Neural crest cell (in vitro differentiated cells): Measurements from ENCODE around the gene AFF2. TPM values are rescaled to one million over a fixed set of nuclear protein-coding genes. Genes with fewer than 3 reads are reported as not detected.

Experiments
- DNase-seq: peaks from one replicate; pipeline ENCODE4 v3.0.0; 2021; ENCODE audit warnings: low read depth, mixed read lengths, low spot score
- H3K27ac Mint-ChIP-seq: one replicate; pipeline ENCODE4 v1.8.0; 2021; ENCODE audit warnings: mild to moderate bottlenecking, mixed read lengths; ENCODE audit not compliant: unreplicated experiment
- H3K27me3 Mint-ChIP-seq: 2 replicates; pipeline ENCODE4 v1.8.0; 2021; ENCODE audit warnings: low read depth, mild to moderate bottlenecking, mixed read lengths
- H3K36me3 Mint-ChIP-seq: 2 replicates; pipeline ENCODE4 v1.8.0; 2021; ENCODE audit warnings: low read depth, mild to moderate bottlenecking, mixed read lengths
- H3K4me1 Mint-ChIP-seq: 2 replicates; pipeline ENCODE4 v1.8.0; 2021; ENCODE audit warnings: mixed read lengths
- H3K4me3 Mint-ChIP-seq: one replicate; pipeline ENCODE4 v1.8.0; 2021; ENCODE audit warnings: mild to moderate bottlenecking, mixed read lengths
- H3K9me3 Mint-ChIP-seq: 2 replicates; pipeline ENCODE4 v1.8.0; 2021; ENCODE audit warnings: mixed read lengths
- total RNA-seq: library from RNA; stranded (reverse); gene quantifications from 2 replicates; pipeline ENCODE4 v1.2.1, GENCODE V29; 2021
- TF ChIP-seq, protein P1 (sequence below): fragments of 200-600 bp; sonication (generic); conservative IDR thresholded peaks from 2 replicates; pipeline ENCODE4 v1.5.0; 2021; ENCODE audit warnings: antibody characterized with exemption, mild to moderate bottlenecking

Gene AFF2
- total RNA-seq, 1 donor from 2014 or later: 15.4 TPM

- H3K36me3 Mint-ChIP-seq: no peaks in the 10 kb centered on the region
- H3K4me3 Mint-ChIP-seq: no peak overlapping the region
- H3K27me3 Mint-ChIP-seq: no peaks in the 10 kb centered on the region
- no peak overlapping the region for H3K27ac Mint-ChIP-seq
- TF ChIP-seq, protein P1, sequence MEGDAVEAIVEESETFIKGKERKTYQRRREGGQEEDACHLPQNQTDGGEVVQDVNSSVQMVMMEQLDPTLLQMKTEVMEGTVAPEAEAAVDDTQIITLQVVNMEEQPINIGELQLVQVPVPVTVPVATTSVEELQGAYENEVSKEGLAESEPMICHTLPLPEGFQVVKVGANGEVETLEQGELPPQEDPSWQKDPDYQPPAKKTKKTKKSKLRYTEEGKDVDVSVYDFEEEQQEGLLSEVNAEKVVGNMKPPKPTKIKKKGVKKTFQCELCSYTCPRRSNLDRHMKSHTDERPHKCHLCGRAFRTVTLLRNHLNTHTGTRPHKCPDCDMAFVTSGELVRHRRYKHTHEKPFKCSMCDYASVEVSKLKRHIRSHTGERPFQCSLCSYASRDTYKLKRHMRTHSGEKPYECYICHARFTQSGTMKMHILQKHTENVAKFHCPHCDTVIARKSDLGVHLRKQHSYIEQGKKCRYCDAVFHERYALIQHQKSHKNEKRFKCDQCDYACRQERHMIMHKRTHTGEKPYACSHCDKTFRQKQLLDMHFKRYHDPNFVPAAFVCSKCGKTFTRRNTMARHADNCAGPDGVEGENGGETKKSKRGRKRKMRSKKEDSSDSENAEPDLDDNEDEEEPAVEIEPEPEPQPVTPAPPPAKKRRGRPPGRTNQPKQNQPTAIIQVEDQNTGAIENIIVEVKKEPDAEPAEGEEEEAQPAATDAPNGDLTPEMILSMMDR: no peak
- no peak for DNase-seq
- H3K9me3 Mint-ChIP-seq: peaks cover 3% of the 10 kb centered on the region
- no peaks in the 10 kb centered on the region for H3K4me1 Mint-ChIP-seq
These were observed 143.0 kb downstream of the AFF2 start for GRCh38 chrX:148643460-148643859.

DNA sequence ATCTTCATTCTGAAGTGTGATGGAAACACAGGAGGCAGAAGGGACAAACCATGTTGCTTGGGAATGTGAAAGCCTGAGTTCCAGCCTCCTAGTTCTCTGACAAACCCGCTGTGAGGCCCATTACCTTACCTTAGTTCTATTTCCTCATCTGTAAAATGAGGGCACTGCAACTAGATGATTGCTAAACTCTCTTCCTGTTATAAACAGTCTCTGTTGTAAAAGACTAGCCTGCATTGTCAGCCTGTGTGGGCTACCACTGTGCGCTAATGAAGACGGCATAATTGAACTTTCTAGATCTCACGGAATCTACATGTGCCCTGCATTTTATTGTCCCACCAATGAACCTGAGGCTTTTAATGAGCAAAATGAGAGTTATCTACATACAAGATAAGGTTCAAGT is 147.2 kb downstream of the AFF2 start:
- no peaks in the 10 kb centered on the region for H3K4me1 Mint-ChIP-seq
- H3K36me3 Mint-ChIP-seq: peaks cover 7% of the 10 kb centered on the region
- DNase-seq: no peak
- TF ChIP-seq, protein P1: no peak
- H3K4me3 Mint-ChIP-seq: no peak overlapping the region
- no peak overlapping the region for H3K27ac Mint-ChIP-seq
- H3K27me3 Mint-ChIP-seq: no peaks in the 10 kb centered on the region
- H3K9me3 Mint-ChIP-seq: peaks cover 7% of the 10 kb centered on the region

DNA sequence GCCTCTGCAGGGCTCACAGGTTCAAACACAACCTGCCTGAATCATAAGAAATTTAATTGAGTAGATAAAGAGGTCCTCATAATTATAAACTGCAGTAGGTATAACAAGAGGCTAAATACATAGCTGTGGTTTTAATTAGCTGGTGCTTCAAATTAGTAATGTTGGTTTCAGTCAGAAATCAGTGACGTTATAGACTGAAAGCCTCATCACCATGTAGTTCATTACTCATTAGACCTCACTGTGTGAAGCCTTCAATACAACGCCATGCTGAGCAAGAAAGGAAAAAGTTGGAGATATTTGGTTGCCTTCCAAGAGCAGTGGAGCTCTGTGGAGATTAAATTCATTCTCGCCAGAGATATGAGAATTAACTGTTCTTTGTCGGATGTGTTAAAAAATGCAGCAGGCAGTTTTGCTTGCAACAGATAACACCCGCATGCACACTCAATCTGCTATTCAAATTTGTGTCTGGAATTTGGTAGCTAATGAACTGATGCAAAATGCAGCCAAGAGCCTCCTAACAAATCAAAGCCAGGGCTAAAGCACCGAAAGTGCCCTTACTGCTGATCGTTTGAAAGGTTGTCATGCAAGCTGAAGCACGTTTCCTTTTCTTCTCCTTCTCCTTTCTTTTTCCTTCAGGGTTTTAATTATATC is 148.9 kb downstream of the AFF2 start:
- Mint-ChIP-seq H3K9me3 (peaks cover 17% of the 10 kb centered on the region), H3K27me3 (no peaks in the 10 kb centered on the region), H3K27ac (no peak overlapping the region), H3K4me1 (no peaks in the 10 kb centered on the region), H3K36me3 (peaks cover 15% of the 10 kb centered on the region), H3K4me3 (no peak overlapping the region)
- TF ChIP-seq, protein P1: no peak
- DNase-seq: no peak

GRCh38 chrX:148658115-148658730 is 157.8 kb downstream of the AFF2 start:
- Mint-ChIP-seq H3K36me3 (peaks cover 13% of the 10 kb centered on the region), H3K4me3 (no peak overlapping the region), H3K9me3 (peaks cover 24% of the 10 kb centered on the region)

DNA sequence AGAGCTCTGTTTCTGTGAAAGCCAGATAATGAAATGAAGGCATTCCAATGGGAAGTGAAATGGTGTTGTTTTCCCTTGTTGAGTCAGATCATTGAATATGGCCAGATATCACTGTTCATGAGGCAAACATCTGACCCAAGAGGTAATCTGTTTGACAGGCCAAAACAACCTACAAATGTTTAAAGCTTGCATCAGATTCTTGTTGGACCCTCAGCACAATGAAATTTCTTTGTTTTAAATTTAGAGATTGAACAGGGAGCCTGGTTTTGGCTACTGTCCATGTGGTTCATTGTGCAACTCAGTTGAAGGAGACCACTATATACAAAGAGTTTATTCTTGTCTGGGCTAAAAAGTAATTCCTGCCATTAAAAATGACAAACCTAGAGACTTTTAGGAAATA is 159.1 kb downstream of the AFF2 start:
- peaks cover 10% of the 10 kb centered on the region for H3K36me3 Mint-ChIP-seq
- no peak overlapping the region for H3K4me3 Mint-ChIP-seq
- TF ChIP-seq, protein P1: no peak
- DNase-seq: no peak
- no peaks in the 10 kb centered on the region for H3K4me1 Mint-ChIP-seq
- H3K27me3 Mint-ChIP-seq: no peaks in the 10 kb centered on the region
- peaks cover 23% of the 10 kb centered on the region for H3K9me3 Mint-ChIP-seq
- no peak overlapping the region for H3K27ac Mint-ChIP-seq

More at GRCh38 chrX:148658115-148658730, 157.8 kb downstream of the AFF2 start:
- TF ChIP-seq, protein P1: no peak
- Mint-ChIP-seq H3K27ac (no peak overlapping the region), H3K27me3 (no peaks in the 10 kb centered on the region), H3K4me1 (no peaks in the 10 kb centered on the region)
- no peak for DNase-seq
